Measurements from ENCODE around the gene SNTB2. TPM values are rescaled to one million over a fixed set of nuclear protein-coding genes. Genes with fewer than 3 reads are reported as not detected.
"Not testable (repeated sequence)": the region's sequence is repeated elsewhere in the genome, so short reads cannot be mapped to it uniquely, and the experiment has no call there.

SNTB2 gene
- total and polyA plus RNA-seq, 2 donors = 7.2 to 11.2 TPM

- no peaks in the 10 kb centered on the region for H3K4me1 ChIP-seq (ENCODE audit: control insufficient read depth in 2 of 2, insufficient read depth in 2 of 2, low read length in 2 of 2)
- H3K36me3 ChIP-seq (ENCODE audit: control insufficient read depth in 2 of 2, insufficient read depth in 2 of 2, low read length in 1 of 2) = no peaks in the 10 kb centered on the region
- no peak for DNase-seq (ENCODE audit: low read depth in 6 of 9, low spot score in 9 of 9)
- H3K4me3 ChIP-seq (ENCODE audit: low read length in 2 of 2) = no peak overlapping the region
- H3K9me3 ChIP-seq (ENCODE audit: control insufficient read depth in 2 of 2, insufficient read depth in 1 of 2, low read length in 1 of 2) = no peaks in the 10 kb centered on the region
- H3K27me3 ChIP-seq (ENCODE audit: control insufficient read depth in 2 of 2, insufficient read depth in 1 of 2, low read length in 1 of 2) = no peaks in the 10 kb centered on the region
- H3K27ac ChIP-seq (ENCODE audit: low read depth in 1 of 2, low read length in 1 of 2) = no peak overlapping the region
- whole genome bisulfite sequencing = over 99% methylated on average over 3 of the region's 3 CpGs
These were observed 50.3 kb downstream of the SNTB2 start for GRCh38 chr16:69237296-69237695.

GRCh38 chr16:69239851-69240250 is 52.9 kb downstream of the SNTB2 start:
- H3K9me3 ChIP-seq (ENCODE audit: control insufficient read depth in 2 of 2, insufficient read depth in 1 of 2, low read length in 1 of 2) = no peaks in the 10 kb centered on the region
- H3K4me1 ChIP-seq (ENCODE audit: control insufficient read depth in 2 of 2, insufficient read depth in 2 of 2, low read length in 2 of 2) = no peaks in the 10 kb centered on the region
- H3K36me3 ChIP-seq (ENCODE audit: control insufficient read depth in 2 of 2, insufficient read depth in 2 of 2, low read length in 1 of 2) = no peaks in the 10 kb centered on the region
- no peak overlapping the region for H3K27ac ChIP-seq (ENCODE audit: low read depth in 1 of 2, low read length in 1 of 2)
- no peak for DNase-seq (ENCODE audit: low read depth in 6 of 9, low spot score in 9 of 9)
- H3K4me3 ChIP-seq (ENCODE audit: low read length in 2 of 2) = no peak overlapping the region
- H3K27me3 ChIP-seq (ENCODE audit: control insufficient read depth in 2 of 2, insufficient read depth in 1 of 2, low read length in 1 of 2) = no peaks in the 10 kb centered on the region
- WGBS = 96% methylated on average over 1 of the region's 1 CpG

GRCh38 chr16:69240331-69240730 is 53.4 kb downstream of the SNTB2 start:
- H3K27me3 ChIP-seq (ENCODE audit: control insufficient read depth in 2 of 2, insufficient read depth in 1 of 2, low read length in 1 of 2) = no peaks in the 10 kb centered on the region
- no peaks in the 10 kb centered on the region for H3K4me1 ChIP-seq (ENCODE audit: control insufficient read depth in 2 of 2, insufficient read depth in 2 of 2, low read length in 2 of 2)
- over 99% methylated on average over 2 of the region's 2 CpGs for WGBS
- H3K36me3 ChIP-seq (ENCODE audit: control insufficient read depth in 2 of 2, insufficient read depth in 2 of 2, low read length in 1 of 2) = peaks cover under 1% of the 10 kb centered on the region in 2 donors
- H3K9me3 ChIP-seq (ENCODE audit: control insufficient read depth in 2 of 2, insufficient read depth in 1 of 2, low read length in 1 of 2) = no peaks in the 10 kb centered on the region
- H3K27ac ChIP-seq (ENCODE audit: low read depth in 1 of 2, low read length in 1 of 2) = no peak overlapping the region
- no peak for DNase-seq (ENCODE audit: low read depth in 6 of 9, low spot score in 9 of 9)
- no peak overlapping the region for H3K4me3 ChIP-seq (ENCODE audit: low read length in 2 of 2)

GRCh38 chr16:69241926-69242325 is 55.0 kb downstream of the SNTB2 start:
- H3K9me3 ChIP-seq (ENCODE audit: control insufficient read depth in 2 of 2, insufficient read depth in 1 of 2, low read length in 1 of 2) = no peaks in the 10 kb centered on the region
- no peaks in the 10 kb centered on the region for H3K27me3 ChIP-seq (ENCODE audit: control insufficient read depth in 2 of 2, insufficient read depth in 1 of 2, low read length in 1 of 2)
- no peak overlapping the region for H3K27ac ChIP-seq (ENCODE audit: low read depth in 1 of 2, low read length in 1 of 2)
- H3K4me3 ChIP-seq (ENCODE audit: low read length in 2 of 2) = no peak overlapping the region
- no peaks in the 10 kb centered on the region for H3K4me1 ChIP-seq (ENCODE audit: control insufficient read depth in 2 of 2, insufficient read depth in 2 of 2, low read length in 2 of 2)
- peaks cover 3 to 6% of the 10 kb centered on the region in 2 donors for H3K36me3 ChIP-seq (ENCODE audit: control insufficient read depth in 2 of 2, insufficient read depth in 2 of 2, low read length in 1 of 2)
- no peak for DNase-seq (ENCODE audit: low read depth in 6 of 9, low spot score in 9 of 9)
- WGBS = 95% methylated on average over 4 of the region's 4 CpGs

GRCh38 chr16:69243479-69243878 is 56.5 kb downstream of the SNTB2 start:
- WGBS = 97% methylated on average over 2 of the region's 2 CpGs
- no peak overlapping the region for H3K4me3 ChIP-seq (ENCODE audit: low read length in 2 of 2)
- H3K9me3 ChIP-seq (ENCODE audit: control insufficient read depth in 2 of 2, insufficient read depth in 1 of 2, low read length in 1 of 2) = no peaks in the 10 kb centered on the region
- no peaks in the 10 kb centered on the region for H3K4me1 ChIP-seq (ENCODE audit: control insufficient read depth in 2 of 2, insufficient read depth in 2 of 2, low read length in 2 of 2)
- H3K36me3 ChIP-seq (ENCODE audit: control insufficient read depth in 2 of 2, insufficient read depth in 2 of 2, low read length in 1 of 2) = peaks cover 3 to 14% of the 10 kb centered on the region in 2 donors
- no peak for DNase-seq (ENCODE audit: low read depth in 6 of 9, low spot score in 9 of 9)
- H3K27ac ChIP-seq (ENCODE audit: low read depth in 1 of 2, low read length in 1 of 2) = no peak overlapping the region
- no peaks in the 10 kb centered on the region for H3K27me3 ChIP-seq (ENCODE audit: control insufficient read depth in 2 of 2, insufficient read depth in 1 of 2, low read length in 1 of 2)

GRCh38 chr16:69244336-69244735 is 57.4 kb downstream of the SNTB2 start:
- Histone ChIP-seq H3K9me3 (ENCODE audit: control insufficient read depth in 2 of 2, insufficient read depth in 1 of 2, low read length in 1 of 2) (no peaks in the 10 kb centered on the region), H3K27me3 (ENCODE audit: control insufficient read depth in 2 of 2, insufficient read depth in 1 of 2, low read length in 1 of 2) (no peaks in the 10 kb centered on the region), H3K36me3 (ENCODE audit: control insufficient read depth in 2 of 2, insufficient read depth in 2 of 2, low read length in 1 of 2) (peaks cover 3 to 18% of the 10 kb centered on the region in 2 donors), H3K4me1 (ENCODE audit: control insufficient read depth in 2 of 2, insufficient read depth in 2 of 2, low read length in 2 of 2) (no peaks in the 10 kb centered on the region), H3K4me3 (ENCODE audit: low read length in 2 of 2) (no peak overlapping the region), H3K27ac (ENCODE audit: low read depth in 1 of 2, low read length in 1 of 2) (no peak overlapping the region)
- WGBS = 92% methylated on average over 1 of the region's 1 CpG
- DNase-seq (ENCODE audit: low read depth in 6 of 9, low spot score in 9 of 9) = no peak

- no peak overlapping the region for H3K4me3 ChIP-seq (ENCODE audit: low read length in 2 of 2)
- H3K27me3 ChIP-seq (ENCODE audit: control insufficient read depth in 2 of 2, insufficient read depth in 1 of 2, low read length in 1 of 2) = no peaks in the 10 kb centered on the region
- no peak for DNase-seq (ENCODE audit: low read depth in 6 of 9, low spot score in 9 of 9)
- no peak overlapping the region for H3K27ac ChIP-seq (ENCODE audit: low read depth in 1 of 2, low read length in 1 of 2)
- peaks cover 4 to 8% of the 10 kb centered on the region in 2 donors for H3K4me1 ChIP-seq (ENCODE audit: control insufficient read depth in 2 of 2, insufficient read depth in 2 of 2, low read length in 2 of 2)
- no peaks in the 10 kb centered on the region for H3K9me3 ChIP-seq (ENCODE audit: control insufficient read depth in 2 of 2, insufficient read depth in 1 of 2, low read length in 1 of 2)
- 96% methylated on average over 3 of the region's 3 CpGs for WGBS
- peaks cover 3 to 18% of the 10 kb centered on the region in 2 donors for H3K36me3 ChIP-seq (ENCODE audit: control insufficient read depth in 2 of 2, insufficient read depth in 2 of 2, low read length in 1 of 2)
These were observed 63.1 kb downstream of the SNTB2 start for GRCh38 chr16:69250081-69250480.

GRCh38 chr16:69253870-69254341 is 66.9 kb downstream of the SNTB2 start:
- Histone ChIP-seq H3K27ac (ENCODE audit: low read depth in 1 of 2, low read length in 1 of 2) (peak overlapping the region; percentile 68 to 76), H3K4me1 (ENCODE audit: control insufficient read depth in 2 of 2, insufficient read depth in 2 of 2, low read length in 2 of 2) (peaks cover 4 to 8% of the 10 kb centered on the region in 2 donors), H3K9me3 (ENCODE audit: control insufficient read depth in 2 of 2, insufficient read depth in 1 of 2, low read length in 1 of 2) (no peaks in the 10 kb centered on the region), H3K4me3 (ENCODE audit: low read length in 2 of 2) (no peak overlapping the region), H3K36me3 (ENCODE audit: control insufficient read depth in 2 of 2, insufficient read depth in 2 of 2, low read length in 1 of 2) (peaks cover 0 to 2% of the 10 kb centered on the region in 2 donors), H3K27me3 (ENCODE audit: control insufficient read depth in 2 of 2, insufficient read depth in 1 of 2, low read length in 1 of 2) (no peaks in the 10 kb centered on the region)
- WGBS = 76% methylated on average over 5 of the region's 5 CpGs
- DNase-seq (ENCODE audit: low read depth in 6 of 9, low spot score in 9 of 9) = peak in 8 of 9 donors; percentile 16 to 54 (median 29)

GRCh38 chr16:69259428-69259764 is 72.4 kb downstream of the SNTB2 start:
- not testable (repeated sequence) for H3K27ac ChIP-seq (ENCODE audit: low read depth in 1 of 2, low read length in 1 of 2); DNase-seq (ENCODE audit: low read depth in 6 of 9, low spot score in 9 of 9); H3K9me3 ChIP-seq (ENCODE audit: control insufficient read depth in 2 of 2, insufficient read depth in 1 of 2, low read length in 1 of 2); H3K4me3 ChIP-seq (ENCODE audit: low read length in 2 of 2); H3K27me3 ChIP-seq (ENCODE audit: control insufficient read depth in 2 of 2, insufficient read depth in 1 of 2, low read length in 1 of 2); H3K4me1 ChIP-seq (ENCODE audit: control insufficient read depth in 2 of 2, insufficient read depth in 2 of 2, low read length in 2 of 2)
- 97% methylated on average over 9 of the region's 9 CpGs for WGBS
- H3K36me3 ChIP-seq (ENCODE audit: control insufficient read depth in 2 of 2, insufficient read depth in 2 of 2, low read length in 1 of 2) = peaks cover 4 to 10% of the 10 kb centered on the region in 2 donors

- no peaks in the 10 kb centered on the region for H3K4me1 ChIP-seq (ENCODE audit: control insufficient read depth in 2 of 2, insufficient read depth in 2 of 2, low read length in 2 of 2)
- peaks cover 4 to 10% of the 10 kb centered on the region in 2 donors for H3K36me3 ChIP-seq (ENCODE audit: control insufficient read depth in 2 of 2, insufficient read depth in 2 of 2, low read length in 1 of 2)
- no peaks in the 10 kb centered on the region for H3K9me3 ChIP-seq (ENCODE audit: control insufficient read depth in 2 of 2, insufficient read depth in 1 of 2, low read length in 1 of 2)
- WGBS = 96% methylated on average over 4 of the region's 4 CpGs
- no peak overlapping the region for H3K4me3 ChIP-seq (ENCODE audit: low read length in 2 of 2)
- no peak for DNase-seq (ENCODE audit: low read depth in 6 of 9, low spot score in 9 of 9)
- H3K27me3 ChIP-seq (ENCODE audit: control insufficient read depth in 2 of 2, insufficient read depth in 1 of 2, low read length in 1 of 2) = no peaks in the 10 kb centered on the region
- no peak overlapping the region for H3K27ac ChIP-seq (ENCODE audit: low read depth in 1 of 2, low read length in 1 of 2)
These were observed 73.1 kb downstream of the SNTB2 start for GRCh38 chr16:69260019-69260418.

Data from thymus (tissue), 11 donors.